IMR-90 (cell line): ENCODE measurements around the gene CCDC148. TPM values are rescaled to one million over a fixed set of nuclear protein-coding genes. Genes with fewer than 3 reads are reported as not detected.
"Not testable (repeated sequence)": the region's sequence is repeated elsewhere in the genome, so short reads cannot be mapped to it uniquely, and the experiment has no call there.

Experiments used
- ATAC-seq: fragments of 200-7000 bp; cut with Tn5 transposase; 2 replicates; pipeline ENCODE4 v1.9.1; 2020; ENCODE audit warnings: low read depth, mild to moderate bottlenecking, moderate library complexity
- BruUV-seq: library from RNA; stranded (reverse); fragments of 400-500 nt; replicated peaks from 2 replicates; lab custom pipeline; 2021; lab: Mats Ljungman, UMichigan
- CTCF ChIA-PET: fragments of 300-600 bp; formaldehyde crosslinking; extraction: SDS; loops from one replicate; lab custom pipeline; 2021; ENCODE audit warnings: antibody characterized with exemption; lab: Yijun Ruan, JAX
- POLR2A ChIA-PET: fragments of 300-600 bp; sonication (Branson Sonifier 250); formaldehyde crosslinking; loops from one replicate; lab custom pipeline; 2022; ENCODE audit warnings: antibody characterized with exemption; ENCODE audit not compliant: unreplicated experiment; lab: Charles Lee
- DNase-seq: peaks from one replicate; pipeline ENCODE4 v3.0.0; 2013
- H2AFZ ChIP-seq: replicated peaks from 2 replicates; pipeline ENCODE3; 2013; ENCODE audit warnings: low read length, mild to moderate bottlenecking; ENCODE audit not compliant: poor library complexity
- H2AK5ac ChIP-seq: 2 replicates; pipeline ENCODE4 v1.6.1; 2013; ENCODE audit warnings: low read depth, low read length, inconsistent platforms
- H2AK9ac ChIP-seq: replicated peaks from 2 replicates; pipeline ENCODE3; 2013; ENCODE audit warnings: mild to moderate bottlenecking, low read depth, low read length, moderate library complexity; ENCODE audit not compliant: poor library complexity
- H2BK120ac ChIP-seq: 2 replicates; pipeline ENCODE4 v1.6.1; 2013; ENCODE audit warnings: low read depth, low read length, inconsistent platforms
- H2BK15ac ChIP-seq: 3 replicates; pipeline ENCODE4 v1.6.1; 2013; ENCODE audit warnings: low read depth, low read length, inconsistent platforms
- H2BK20ac ChIP-seq: 2 replicates; pipeline ENCODE4 v1.6.1; 2013; ENCODE audit warnings: low read depth, mild to moderate bottlenecking, inconsistent platforms, low read length, moderate library complexity
- H2BK5ac ChIP-seq: 2 replicates; pipeline ENCODE4 v1.6.1; 2013; ENCODE audit warnings: mild to moderate bottlenecking, low read depth, low read length, inconsistent platforms; ENCODE audit not compliant: poor library complexity, severe bottlenecking
- H3K14ac ChIP-seq: replicated peaks from 2 replicates; pipeline ENCODE4 v1.6.1; 2013; ENCODE audit warnings: low read depth, low read length, inconsistent platforms
- H3K18ac ChIP-seq: 2 replicates; pipeline ENCODE4 v1.6.1; 2013; ENCODE audit warnings: low read depth, low read length, control low read depth
- H3K23ac ChIP-seq: 2 replicates; pipeline ENCODE4 v1.6.1; 2013; ENCODE audit warnings: low read depth, low read length, inconsistent platforms
- H3K27ac ChIP-seq: 2 replicates; pipeline ENCODE4 v1.5.1; 2013; ENCODE audit warnings: mild to moderate bottlenecking, control low read depth, low read length; ENCODE audit not compliant: insufficient read depth
- H3K27me3 ChIP-seq: 2 replicates; pipeline ENCODE4 v1.6.1; 2013; ENCODE audit warnings: low read length; ENCODE audit not compliant: control insufficient read depth, insufficient read depth
- H3K36me3 ChIP-seq: 2 replicates; pipeline ENCODE4 v1.6.1; 2013; ENCODE audit warnings: low read length, mixed read lengths; ENCODE audit not compliant: control insufficient read depth, insufficient read depth
- H3K4ac ChIP-seq: 2 replicates; pipeline ENCODE4 v1.6.1; 2013; ENCODE audit warnings: low read depth, low read length, inconsistent platforms
- H3K4me1 ChIP-seq: 2 replicates; pipeline ENCODE4 v1.6.1; 2013; ENCODE audit warnings: low read length, mixed read lengths; ENCODE audit not compliant: control insufficient read depth, insufficient read depth
- H3K4me2 ChIP-seq: 2 replicates; pipeline ENCODE4 v1.6.1; 2013; ENCODE audit warnings: low read depth, mild to moderate bottlenecking, control low read depth, low read length, moderate library complexity
- H3K4me3 ChIP-seq: 2 replicates; pipeline ENCODE4 v1.5.1; 2013; ENCODE audit warnings: low read depth, mild to moderate bottlenecking, control low read depth, low read length, moderate library complexity; ENCODE audit not compliant: insufficient read depth
- H3K56ac ChIP-seq: 2 replicates; pipeline ENCODE4 v1.6.1; 2013; ENCODE audit warnings: low read length, inconsistent platforms; ENCODE audit not compliant: insufficient read depth; ENCODE audit errors: extremely low read depth
- H3K79me1 ChIP-seq, 2 experiments: 2 replicates each; pipeline ENCODE4 v1.6.1; 2013; ENCODE audit warnings: low read length in 2 of 2, inconsistent platforms in 1 of 2, low read depth in 1 of 2
- H3K9ac ChIP-seq: 2 replicates; pipeline ENCODE4 v1.6.1; 2013; ENCODE audit warnings: low read depth, low read length, control low read depth
- H3K9me1 ChIP-seq: 2 replicates; pipeline ENCODE4 v1.6.1; 2013; ENCODE audit warnings: low read length, inconsistent platforms; ENCODE audit not compliant: insufficient read depth
- H3K9me3 ChIP-seq: 2 replicates; pipeline ENCODE4 v1.6.1; 2013; ENCODE audit warnings: low read length; ENCODE audit not compliant: control insufficient read depth, insufficient read depth
- H4K20me1 ChIP-seq: 2 replicates; pipeline ENCODE4 v1.6.1; 2013; ENCODE audit warnings: low read length, inconsistent platforms; ENCODE audit not compliant: insufficient read depth
- H4K5ac ChIP-seq: 2 replicates; pipeline ENCODE4 v1.6.1; 2013; ENCODE audit warnings: mild to moderate bottlenecking, low read depth, low read length, control low read depth
- H4K8ac ChIP-seq, 2 experiments: 2 replicates each; pipeline ENCODE4 v1.6.1; 2013; ENCODE audit warnings: low read depth in 2 of 2, low read length in 2 of 2, control low read depth in 1 of 2, inconsistent platforms in 1 of 2
- H4K91ac ChIP-seq: 2 replicates; pipeline ENCODE4 v1.6.1; 2013; ENCODE audit warnings: low read depth, low read length, inconsistent platforms; ENCODE audit not compliant: insufficient read depth
- WGBS, 2 experiments: methylation state at CpG; one replicate each; pipeline versions ENCODE4 v1.1.5 to v1.1.7; 2013; ENCODE audit warnings: missing lambda C conversion rate in 2 of 2; ENCODE audit not compliant: insufficient read length in 1 of 2; ENCODE audit errors: extremely low coverage in 2 of 2; 5-methylcytosine and 5-hydroxymethylcytosine counted together
- dilution Hi-C: fragments of 300-500 bp; cut with HindIII; formaldehyde crosslinking; loops from one replicate; pipeline ENCODE4 v1.14.3; 2018; ENCODE audit warnings: low sequenced_read_pairs; ENCODE audit not compliant: unreplicated experiment
- in situ Hi-C: fragments of 300-500 bp; cut with MboI; formaldehyde crosslinking; loops from 3 replicates; pipeline ENCODE4 v1.14.3; 2019; ENCODE audit warnings: low sequenced_read_pairs, inconsistent platforms, mixed read lengths
- intact Hi-C: fragments of 100-400 bp; cut with micrococcal nuclease; formaldehyde crosslinking; loops from 2 replicates; pipeline ENCODE4 v1.10.0; 2022
- polyA plus RNA-seq, 3 experiments: library from polyadenylated mRNA; depleted of rRNA; stranded (reverse); fragments of >200 nt; gene quantifications; 2 replicates each; pipeline ENCODE4 v1.2.3, GENCODE V29; 2012; ENCODE audit warnings: low replicate concordance in 1 of 3
- total RNA-seq: library from RNA; depleted of rRNA; stranded (reverse); fragments of >200 nt; gene quantifications from 2 replicates; pipeline ENCODE4 v1.2.3, GENCODE V29; 2012

CCDC148 gene
- total and polyA plus RNA-seq, 2 of the 4 experiments (the other 2 are of a cell fraction): 0.18 to 0.31 TPM

DNA sequence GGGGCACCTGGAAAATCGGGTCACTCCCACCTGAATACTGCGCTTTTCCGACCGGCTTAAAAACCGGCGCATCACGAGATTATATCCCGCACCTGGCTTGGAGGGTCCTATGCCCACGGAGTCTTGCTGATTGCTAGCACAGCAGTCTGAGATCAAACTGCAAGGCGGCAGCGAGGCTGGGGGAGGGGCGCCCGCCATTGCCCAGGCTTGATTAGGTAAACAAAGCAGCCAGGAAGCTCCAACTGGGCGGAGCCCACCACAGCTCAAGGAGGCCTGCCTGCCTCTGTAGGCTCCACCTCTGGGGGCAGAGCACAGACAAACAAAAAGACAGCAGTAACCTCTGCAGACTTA is 105.1 kb downstream of the CCDC148 start:
- H3K27me3 ChIP-seq, CTCF ChIA-PET, H3K23ac ChIP-seq, H2BK20ac ChIP-seq, H3K9me3 ChIP-seq, H3K4me3 ChIP-seq, H2AK5ac ChIP-seq, H2BK15ac ChIP-seq, H2BK5ac ChIP-seq, H3K79me1 ChIP-seq, H3K36me3 ChIP-seq, ATAC-seq, H3K18ac ChIP-seq, H4K91ac ChIP-seq, H3K4ac ChIP-seq, dilution Hi-C loops, H4K5ac ChIP-seq, H3K9ac ChIP-seq, H4K8ac ChIP-seq, H3K4me2 ChIP-seq, DNase-seq, H3K56ac ChIP-seq, BruUV-seq, H2AK9ac ChIP-seq, H3K14ac ChIP-seq, H3K9me1 ChIP-seq, POLR2A ChIA-PET, H4K20me1 ChIP-seq, H3K4me1 ChIP-seq, in situ Hi-C loops, H3K27ac ChIP-seq, H2BK120ac ChIP-seq, H2AFZ ChIP-seq, intact Hi-C loops: not testable (repeated sequence)
- no CpG with 5 or more reads among the region's 14 CpGs for WGBS, 2 experiments

DNA sequence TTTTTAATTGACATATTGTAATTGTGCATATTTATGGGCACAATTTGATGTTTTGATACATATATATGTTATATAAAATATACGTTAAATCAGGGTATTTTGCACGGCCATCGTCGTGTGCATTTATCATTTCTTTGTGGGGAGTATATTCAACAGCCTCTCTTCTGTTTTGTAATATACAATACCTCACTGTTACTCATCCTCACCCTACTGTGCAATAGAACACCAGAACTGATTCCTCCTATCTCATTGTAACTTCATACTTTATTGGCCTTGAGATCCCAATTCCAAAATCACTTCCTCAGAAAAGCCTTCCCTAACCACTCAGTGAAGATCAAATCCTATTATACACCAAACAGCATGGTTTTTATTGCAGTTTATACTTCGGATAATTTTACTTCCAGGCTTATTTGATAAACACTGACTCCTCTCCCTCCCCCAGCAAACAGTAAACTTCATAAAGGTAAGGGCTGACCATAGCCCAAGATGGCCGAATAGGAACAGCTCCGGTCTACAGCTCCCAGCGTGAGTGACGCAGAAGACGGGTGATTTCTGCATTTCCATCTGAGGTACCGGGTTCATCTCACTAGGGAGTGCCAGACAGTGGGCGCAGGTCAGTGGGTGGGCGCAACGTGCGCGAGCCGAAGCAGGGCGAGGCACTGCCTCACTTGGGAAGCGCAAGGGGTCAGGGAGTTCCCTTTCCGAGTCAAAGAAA is 105.6 kb downstream of the CCDC148 start:
- CTCF ChIA-PET, H4K91ac ChIP-seq, ATAC-seq, H3K9me1 ChIP-seq, H3K36me3 ChIP-seq, H2BK5ac ChIP-seq, H3K4me2 ChIP-seq, dilution Hi-C loops, H3K56ac ChIP-seq, H3K23ac ChIP-seq, H3K4me1 ChIP-seq, H3K18ac ChIP-seq, H3K4ac ChIP-seq, H2BK15ac ChIP-seq, H4K20me1 ChIP-seq, H2AFZ ChIP-seq, intact Hi-C loops, H2AK9ac ChIP-seq, H2BK120ac ChIP-seq, H2BK20ac ChIP-seq, POLR2A ChIA-PET, H2AK5ac ChIP-seq, in situ Hi-C loops, H3K27me3 ChIP-seq, H3K14ac ChIP-seq, BruUV-seq, H4K5ac ChIP-seq, H3K4me3 ChIP-seq, H3K79me1 ChIP-seq, H3K27ac ChIP-seq, DNase-seq, H3K9ac ChIP-seq, H4K8ac ChIP-seq, H3K9me3 ChIP-seq: not testable (repeated sequence)
- WGBS, 2 experiments: 100% methylated on average over 2 of the region's 20 CpGs; no CpG with 5 or more reads in 1 of the 2 experiments
